ENCODE measurements around the gene PAN2. TPM values are rescaled to one million over a fixed set of nuclear protein-coding genes. Genes with fewer than 3 reads are reported as not detected.

The PAN2 gene, protein sequence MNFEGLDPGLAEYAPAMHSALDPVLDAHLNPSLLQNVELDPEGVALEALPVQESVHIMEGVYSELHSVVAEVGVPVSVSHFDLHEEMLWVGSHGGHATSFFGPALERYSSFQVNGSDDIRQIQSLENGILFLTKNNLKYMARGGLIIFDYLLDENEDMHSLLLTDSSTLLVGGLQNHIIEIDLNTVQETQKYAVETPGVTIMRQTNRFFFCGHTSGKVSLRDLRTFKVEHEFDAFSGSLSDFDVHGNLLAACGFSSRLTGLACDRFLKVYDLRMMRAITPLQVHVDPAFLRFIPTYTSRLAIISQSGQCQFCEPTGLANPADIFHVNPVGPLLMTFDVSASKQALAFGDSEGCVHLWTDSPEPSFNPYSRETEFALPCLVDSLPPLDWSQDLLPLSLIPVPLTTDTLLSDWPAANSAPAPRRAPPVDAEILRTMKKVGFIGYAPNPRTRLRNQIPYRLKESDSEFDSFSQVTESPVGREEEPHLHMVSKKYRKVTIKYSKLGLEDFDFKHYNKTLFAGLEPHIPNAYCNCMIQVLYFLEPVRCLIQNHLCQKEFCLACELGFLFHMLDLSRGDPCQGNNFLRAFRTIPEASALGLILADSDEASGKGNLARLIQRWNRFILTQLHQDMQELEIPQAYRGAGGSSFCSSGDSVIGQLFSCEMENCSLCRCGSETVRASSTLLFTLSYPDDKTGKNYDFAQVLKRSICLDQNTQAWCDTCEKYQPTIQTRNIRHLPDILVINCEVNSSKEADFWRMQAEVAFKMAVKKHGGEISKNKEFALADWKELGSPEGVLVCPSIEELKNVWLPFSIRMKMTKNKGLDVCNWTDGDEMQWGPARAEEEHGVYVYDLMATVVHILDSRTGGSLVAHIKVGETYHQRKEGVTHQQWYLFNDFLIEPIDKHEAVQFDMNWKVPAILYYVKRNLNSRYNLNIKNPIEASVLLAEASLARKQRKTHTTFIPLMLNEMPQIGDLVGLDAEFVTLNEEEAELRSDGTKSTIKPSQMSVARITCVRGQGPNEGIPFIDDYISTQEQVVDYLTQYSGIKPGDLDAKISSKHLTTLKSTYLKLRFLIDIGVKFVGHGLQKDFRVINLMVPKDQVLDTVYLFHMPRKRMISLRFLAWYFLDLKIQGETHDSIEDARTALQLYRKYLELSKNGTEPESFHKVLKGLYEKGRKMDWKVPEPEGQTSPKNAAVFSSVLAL
- total RNA-seq = 10 to 100 TPM; 55.7 to 69.0 TPM

DNA sequence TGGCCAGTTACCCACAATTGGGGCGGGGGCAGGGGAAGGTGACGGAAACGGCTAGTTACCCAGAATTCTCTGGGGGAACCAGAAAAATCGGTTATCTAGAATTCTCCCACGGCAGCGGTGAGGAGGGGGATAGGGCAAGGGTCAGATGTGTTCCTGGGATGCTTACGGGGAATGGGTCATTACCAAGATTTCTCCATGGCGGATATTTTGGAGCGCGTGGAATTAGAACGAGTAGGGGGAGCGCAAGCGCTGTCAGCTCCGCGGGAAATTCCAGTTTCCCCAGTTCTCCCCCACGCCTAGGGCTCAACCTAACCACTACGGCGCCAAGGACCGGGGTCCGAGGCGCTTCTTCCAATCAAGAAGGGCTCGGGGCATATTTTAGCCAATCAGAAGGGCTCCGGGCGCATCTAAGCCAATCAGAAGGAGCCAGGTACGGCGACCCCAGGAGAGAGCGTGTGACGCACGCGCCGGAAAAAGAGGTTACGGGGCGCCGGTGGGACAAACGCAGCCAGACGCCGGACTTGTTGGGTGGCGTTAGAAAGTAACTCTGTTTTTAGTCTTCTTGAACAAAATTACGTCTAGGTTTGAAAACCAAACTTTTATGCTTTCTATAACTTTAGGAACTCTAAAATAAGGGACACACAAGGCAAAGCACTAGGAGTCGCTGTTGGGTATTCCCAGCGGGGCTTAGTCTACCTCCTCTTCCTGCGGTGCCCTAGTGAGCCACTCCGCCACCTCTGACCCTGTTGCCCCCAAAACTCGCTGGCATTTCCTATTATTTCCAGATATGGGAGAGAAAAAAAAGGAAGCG, at the start of gene PAN2:
PAN2 (minus strand) TSS at position 322 of the 811 bp plus-strand sequence. CDS start 906 bp downstream, outside the sequence.
- Mint-ChIP-seq H3K9me3 (no peaks in the 10 kb centered on the region), H3K27ac (peak within 1 kb of the TSS; percentile 99), H3K4me1 (ENCODE audit: low read depth) (peaks cover 40% of the 10 kb centered on the region), H3K27me3 (no peaks in the 10 kb centered on the region), H3K36me3 (ENCODE audit: low read depth) (peaks cover 10% of the 10 kb centered on the region), H3K4me3 (peak within 1 kb of the TSS; percentile 86)
- CTCF ChIA-PET = interaction anchor here (0.9 to 3.3 kb wide), 8 partner anchors 9 to 216 kb away, joined by 3 to 13 read pairs (median 4); partner anchors contain the start of genes STAT2, TIMELESS and ZC3H10
- peak; percentile 87 for ATAC-seq
- intact Hi-C loops (cut with micrococcal nuclease) = loop anchor here (1.0 kb wide), 1 partner anchor 134 kb away; the partner anchor contains the start of gene SPRYD4
- peak; percentile 98 for DNase-seq
- TF ChIP-seq, protein P1, sequence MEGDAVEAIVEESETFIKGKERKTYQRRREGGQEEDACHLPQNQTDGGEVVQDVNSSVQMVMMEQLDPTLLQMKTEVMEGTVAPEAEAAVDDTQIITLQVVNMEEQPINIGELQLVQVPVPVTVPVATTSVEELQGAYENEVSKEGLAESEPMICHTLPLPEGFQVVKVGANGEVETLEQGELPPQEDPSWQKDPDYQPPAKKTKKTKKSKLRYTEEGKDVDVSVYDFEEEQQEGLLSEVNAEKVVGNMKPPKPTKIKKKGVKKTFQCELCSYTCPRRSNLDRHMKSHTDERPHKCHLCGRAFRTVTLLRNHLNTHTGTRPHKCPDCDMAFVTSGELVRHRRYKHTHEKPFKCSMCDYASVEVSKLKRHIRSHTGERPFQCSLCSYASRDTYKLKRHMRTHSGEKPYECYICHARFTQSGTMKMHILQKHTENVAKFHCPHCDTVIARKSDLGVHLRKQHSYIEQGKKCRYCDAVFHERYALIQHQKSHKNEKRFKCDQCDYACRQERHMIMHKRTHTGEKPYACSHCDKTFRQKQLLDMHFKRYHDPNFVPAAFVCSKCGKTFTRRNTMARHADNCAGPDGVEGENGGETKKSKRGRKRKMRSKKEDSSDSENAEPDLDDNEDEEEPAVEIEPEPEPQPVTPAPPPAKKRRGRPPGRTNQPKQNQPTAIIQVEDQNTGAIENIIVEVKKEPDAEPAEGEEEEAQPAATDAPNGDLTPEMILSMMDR (IDR thresholded peaks at IDR 0.05) = peak; percentile 61
- POLR2A ChIA-PET = interaction anchor here (0.8 to 3.8 kb wide), 10 partner anchors 9 to 196 kb away, joined by 3 to 28 read pairs (median 4); partner anchors contain the start of genes CNPY2, CS, RNF41 and STAT2

DNA sequence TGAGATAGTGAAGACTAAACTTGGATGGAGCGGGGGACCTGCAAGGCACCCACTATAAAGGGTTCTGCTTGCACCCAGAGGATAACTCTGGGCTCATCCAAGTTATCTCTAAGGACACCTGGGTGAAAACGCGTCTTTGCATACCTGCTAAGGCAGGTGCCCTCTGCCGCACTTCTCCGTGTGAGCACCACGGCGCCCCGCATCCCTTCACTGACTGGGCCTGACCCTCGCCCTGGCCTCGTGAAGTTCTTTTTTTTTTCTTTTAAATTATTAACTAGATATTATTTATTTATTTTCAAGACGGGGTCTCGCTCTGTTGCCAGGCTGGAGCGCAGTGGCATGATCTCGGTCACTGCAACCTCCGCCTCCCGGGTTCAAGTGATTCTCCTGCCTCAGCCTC, 48.8 kb upstream of the PAN2 start:
- CTCF ChIA-PET = interaction anchor here (1.0 to 1.4 kb wide), 3 partner anchors 9 to 132 kb away, joined by 3 read pairs; partner anchors contain the start of gene STAT2
- no peaks in the 10 kb centered on the region for H3K4me1 Mint-ChIP-seq (ENCODE audit: low read depth)
- intact Hi-C loops (cut with micrococcal nuclease) = no loop called here
- DNase-seq = no peak
- no peaks in the 10 kb centered on the region for H3K27me3 Mint-ChIP-seq
- no peaks in the 10 kb centered on the region for H3K9me3 Mint-ChIP-seq
- TF ChIP-seq, protein P1 (IDR thresholded peaks at IDR 0.05) = no peak
- H3K4me3 Mint-ChIP-seq = no peak overlapping the region
- no peak for ATAC-seq
- POLR2A ChIA-PET = no interaction called here
- H3K27ac Mint-ChIP-seq = no peak overlapping the region
- no peaks in the 10 kb centered on the region for H3K36me3 Mint-ChIP-seq (ENCODE audit: low read depth)

DNA sequence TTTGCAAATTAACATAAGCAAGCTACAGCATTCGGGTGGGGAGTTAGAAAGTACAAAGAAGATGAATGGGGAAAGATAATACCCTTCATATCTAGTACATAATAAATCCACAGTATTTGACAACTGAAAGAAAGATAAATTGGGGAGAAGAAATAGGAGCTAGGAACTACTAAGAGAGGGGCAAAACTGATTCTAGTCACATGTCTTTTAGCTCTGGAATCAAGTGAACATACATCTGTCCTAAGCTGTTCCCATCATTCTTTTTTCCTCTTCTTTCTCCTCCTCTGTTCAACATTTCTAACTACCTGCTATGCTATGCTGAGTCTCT, 44.2 kb upstream of the PAN2 start:
- H3K4me1 Mint-ChIP-seq (ENCODE audit: low read depth) = no peaks in the 10 kb centered on the region
- DNase-seq (no peak), ATAC-seq (no peak)
- no peaks in the 10 kb centered on the region for H3K36me3 Mint-ChIP-seq (ENCODE audit: low read depth)
- TF ChIP-seq, protein P1 (IDR thresholded peaks at IDR 0.05) = no peak
- intact Hi-C loops (cut with micrococcal nuclease) = no loop called here
- no peaks in the 10 kb centered on the region for H3K27me3 Mint-ChIP-seq
- H3K9me3 Mint-ChIP-seq = peaks cover 5% of the 10 kb centered on the region
- CTCF ChIA-PET = interaction anchor here (0.9 to 2.1 kb wide), 3 partner anchors 83 to 136 kb away, joined by 3 to 5 read pairs (median 4); no protein-coding TSS in a partner anchor
- H3K4me3 Mint-ChIP-seq = no peak overlapping the region
- POLR2A ChIA-PET = no interaction called here
- no peak overlapping the region for H3K27ac Mint-ChIP-seq

DNA sequence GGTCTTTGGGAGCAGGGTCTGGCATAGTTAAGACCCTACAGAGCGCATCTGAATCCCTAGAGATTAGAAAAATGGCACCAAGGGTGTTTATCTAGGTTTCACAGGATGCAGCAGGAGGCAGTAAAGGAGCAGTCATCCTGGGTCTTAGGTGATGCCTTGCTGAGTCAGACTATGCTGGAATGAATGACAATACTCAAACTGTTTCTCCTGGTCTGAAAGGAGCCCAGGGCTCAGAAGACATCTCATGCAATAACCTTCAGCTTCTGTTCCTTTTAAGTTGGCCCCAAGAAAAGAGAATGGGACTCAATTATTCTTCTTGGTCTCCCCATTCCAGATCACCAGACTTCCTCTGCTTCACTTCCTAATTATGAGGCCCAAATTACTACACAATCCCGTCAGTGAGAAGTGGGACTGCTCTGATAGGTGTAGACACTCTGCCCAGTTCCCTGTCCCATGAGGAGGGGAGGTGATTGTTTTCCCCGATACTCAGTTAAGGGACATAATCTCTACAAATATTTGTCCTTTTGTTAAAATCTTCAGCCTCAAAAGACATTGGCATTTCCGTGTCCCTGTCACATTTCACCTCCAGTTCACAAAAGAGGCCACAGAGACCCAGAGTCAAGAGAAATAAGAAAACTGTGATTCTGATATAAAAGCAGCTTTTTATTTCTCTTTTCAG, 43.6 kb upstream of the PAN2 start:
- H3K9me3 Mint-ChIP-seq = peaks cover 5% of the 10 kb centered on the region
- POLR2A ChIA-PET = interaction anchor here (0.9 kb wide), 1 partner anchor 17 kb away, joined by 3 read pairs; the partner anchor contains the start of gene STAT2
- ATAC-seq = no peak
- no peaks in the 10 kb centered on the region for H3K36me3 Mint-ChIP-seq (ENCODE audit: low read depth)
- H3K4me1 Mint-ChIP-seq (ENCODE audit: low read depth) = no peaks in the 10 kb centered on the region
- CTCF ChIA-PET = interaction anchor here (0.9 to 1.7 kb wide), 3 partner anchors 13 to 87 kb away, joined by 3 to 5 read pairs (median 3); no protein-coding TSS in a partner anchor
- DNase-seq = no peak
- intact Hi-C loops (cut with micrococcal nuclease) = no loop called here
- no peak overlapping the region for H3K27ac Mint-ChIP-seq
- H3K27me3 Mint-ChIP-seq = no peaks in the 10 kb centered on the region
- no peak overlapping the region for H3K4me3 Mint-ChIP-seq
- TF ChIP-seq, protein P1 (IDR thresholded peaks at IDR 0.05) = no peak
